GM06990 (cell line): ENCODE data around the gene CDO1.

ENCODE experiments used
- DNase-seq: peaks from one replicate; pipeline ENCODE4 v3.0.0-alpha.2; 2011; ENCODE audit not compliant: insufficient read length; ENCODE audit errors: extremely low read depth
- H3K27me3 ChIP-seq: replicated peaks from 2 replicates; pipeline ENCODE4 v1.6.0; 2011; ENCODE audit warnings: low read length; ENCODE audit not compliant: control insufficient read depth, insufficient read depth
- H3K36me3 ChIP-seq: 2 replicates; pipeline ENCODE4 v1.5.1; 2011; ENCODE audit warnings: low read length; ENCODE audit not compliant: control insufficient read depth, insufficient read depth
- H3K4me3 ChIP-seq: replicated peaks from 2 replicates; pipeline ENCODE4 v1.5.1; 2011; ENCODE audit warnings: low read depth, mild to moderate bottlenecking, control low read depth, low read length
- CTCF ChIP-seq: IDR thresholded peaks from 2 replicates; pipeline ENCODE4 v1.5.1; 2011; ENCODE audit warnings: low read length, control low read depth, mild to moderate bottlenecking, inconsistent platforms; ENCODE audit not compliant: insufficient read depth, poor library complexity, severe bottlenecking

Gene CDO1

GRCh38 chr5:115816226-115817081, at the start of gene CDO1:
CDO1 (minus strand) TSS chr5:115816659; CDS start chr5:115816397, 262 bp downstream.
- peaks cover 3% of the 10 kb centered on the region; the same call in 1 of the 2 replicates for H3K27me3 ChIP-seq

GRCh38 chr5:115859378-115859777, 42.9 kb upstream of the CDO1 start:
- Histone ChIP-seq H3K36me3 (no peaks in the 10 kb centered on the region), H3K4me3 (no peak overlapping the region), H3K27me3 (no peaks in the 10 kb centered on the region)
- DNase-seq = no peak
- no peak for TF ChIP-seq CTCF

More at GRCh38 chr5:115816226-115817081, at the start of gene CDO1:
- no peak for TF ChIP-seq CTCF
- no peak within 1 kb of the TSS for H3K4me3 ChIP-seq
- peak; percentile 25 for DNase-seq
- H3K36me3 ChIP-seq = no peaks in the 10 kb centered on the region

GRCh38 chr5:115858396-115858795, 41.9 kb upstream of the CDO1 start:
- no peak for DNase-seq
- no peak for TF ChIP-seq CTCF
- no peak overlapping the region for H3K4me3 ChIP-seq
- no peaks in the 10 kb centered on the region for H3K36me3 ChIP-seq
- H3K27me3 ChIP-seq = no peaks in the 10 kb centered on the region

- no peak for TF ChIP-seq CTCF
- Histone ChIP-seq H3K4me3 (no peak overlapping the region), H3K27me3 (no peaks in the 10 kb centered on the region), H3K36me3 (no peaks in the 10 kb centered on the region)
- no peak for DNase-seq
These were observed 41.3 kb upstream of the CDO1 start for GRCh38 chr5:115857626-115858349.

GRCh38 chr5:115857057-115857479, 40.6 kb upstream of the CDO1 start:
- H3K27me3 ChIP-seq = no peaks in the 10 kb centered on the region

More at GRCh38 chr5:115857057-115857479, 40.6 kb upstream of the CDO1 start:
- DNase-seq = no peak
- Histone ChIP-seq H3K36me3 (no peaks in the 10 kb centered on the region), H3K4me3 (no peak overlapping the region)
- TF ChIP-seq CTCF = no peak
